HepG2 (cell line): ENCODE measurements around the gene COA3. TPM values are rescaled to one million over a fixed set of nuclear protein-coding genes. Genes with fewer than 3 reads are reported as not detected.
A peak's percentile ranks its signal among the peaks of the same experiment; 100 is the strongest.

Experiments
- BRD4 ChIP-seq: sonication (generic); formaldehyde crosslinking; IDR thresholded peaks from 2 replicates; pipeline ENCODE4 v1.4.0; 2020; ENCODE audit warnings: missing genetic modification reagents
- ISX ChIP-seq: sonication (generic); formaldehyde crosslinking; conservative IDR thresholded peaks from 2 replicates; pipeline ENCODE4 v1.5.0; 2020; ENCODE audit warnings: missing genetic modification reagents
- KLF11 ChIP-seq: IDR thresholded peaks from 2 replicates; pipeline ENCODE4 v1.6.1; 2016; ENCODE audit warnings: missing compliant biosample characterization
- MYC ChIP-seq: sonication (generic); formaldehyde crosslinking; IDR thresholded peaks from 2 replicates; pipeline ENCODE4 v1.9.0; 2021; ENCODE audit warnings: missing genetic modification reagents, borderline replicate concordance
- PITX1 ChIP-seq: sonication (generic); formaldehyde crosslinking; IDR thresholded peaks from 2 replicates; pipeline ENCODE4 v1.5.1; 2020; ENCODE audit warnings: mild to moderate bottlenecking, missing genetic modification reagents
- STAG1 ChIP-seq: sonication (generic); formaldehyde crosslinking; IDR thresholded peaks from 2 replicates; pipeline ENCODE4 v1.4.0; 2020; ENCODE audit warnings: missing genetic modification reagents
- TAF15 ChIP-seq: fragments of 200-400 bp; formaldehyde crosslinking; IDR thresholded peaks from one replicate; pipeline ENCODE4 v1.6.1; 2018; ENCODE audit warnings: mild to moderate bottlenecking, low read depth, low read length; ENCODE audit not compliant: poor library complexity, severe bottlenecking
- TOPORS ChIP-seq: sonication (generic); formaldehyde crosslinking; IDR thresholded peaks from 2 replicates; pipeline ENCODE4 v1.8.0; 2023; ENCODE audit warnings: mild to moderate bottlenecking, missing genetic modification reagents
- ZBTB20 ChIP-seq: sonication (generic); formaldehyde crosslinking; IDR thresholded peaks from 2 replicates; pipeline ENCODE4 v1.8.1; 2023; ENCODE audit warnings: missing genetic modification reagents, low read depth, mild to moderate bottlenecking, borderline replicate concordance
- ZMAT3 ChIP-seq: sonication (generic); formaldehyde crosslinking; conservative IDR thresholded peaks from 2 replicates; pipeline ENCODE4 v1.7.0; 2021; ENCODE audit warnings: missing genetic modification reagents
- ZNF383 ChIP-seq: sonication (generic); formaldehyde crosslinking; IDR thresholded peaks from 2 replicates; pipeline ENCODE4 v1.4.0; 2020; ENCODE audit warnings: missing genetic modification reagents, mild to moderate bottlenecking, borderline replicate concordance
- ZNF761 ChIP-seq: sonication (generic); formaldehyde crosslinking; conservative IDR thresholded peaks from 2 replicates; pipeline ENCODE4 v1.4.0; 2020; ENCODE audit warnings: mild to moderate bottlenecking, missing genetic modification reagents
- ZNF768 ChIP-seq: sonication (generic); formaldehyde crosslinking; IDR thresholded peaks from 2 replicates; pipeline ENCODE4 v1.4.0; 2020; ENCODE audit warnings: missing genetic modification reagents
- ZNF841 ChIP-seq: sonication (generic); formaldehyde crosslinking; IDR thresholded peaks from 2 replicates; pipeline ENCODE4 v1.8.1; 2023; ENCODE audit warnings: missing genetic modification reagents, borderline replicate concordance
- ZSCAN30 ChIP-seq: sonication (generic); formaldehyde crosslinking; IDR thresholded peaks from 2 replicates; pipeline ENCODE4 v1.5.0; 2020; ENCODE audit warnings: mild to moderate bottlenecking, missing genetic modification reagents
- ZSCAN31 ChIP-seq: sonication (generic); formaldehyde crosslinking; IDR thresholded peaks from 2 replicates; pipeline ENCODE4 v1.5.0; 2020; ENCODE audit warnings: low read depth, mild to moderate bottlenecking, missing genetic modification reagents
- polyA plus RNA-seq, 8 experiments: library from polyadenylated mRNA; depleted of rRNA in 3 of 8; stranded (reverse) in 7 of 8; unstranded in 1 of 8; fragments of >200 nt; fragmentation: Illumina TruSeq in 4 of 8; extraction: Trizol in 4 of 8; gene quantifications; 2 replicates each; pipeline versions ENCODE4 v1.2.1 to v1.2.3, GENCODE V29; 2011 to 2016; ENCODE audit warnings: low read depth in 4 of 8, missing spikeins in 1 of 8, mixed read lengths in 1 of 8; ENCODE audit not compliant: insufficient read depth in 1 of 8
- total RNA-seq, 5 experiments: library from RNA; depleted of rRNA; stranded (reverse); fragments of >200 nt; fragmentation: Illumina TruSeq; extraction: Trizol; gene quantifications; 2 replicates each; pipeline ENCODE4 v1.2.3, GENCODE V29; 2016; ENCODE audit warnings: low read depth in 1 of 5
- TF ChIP-seq, protein P1 (sequence below): sonication (generic); formaldehyde crosslinking; IDR thresholded peaks from 2 replicates; pipeline ENCODE4 v1.5.0; 2020; ENCODE audit warnings: missing genetic modification reagents, mild to moderate bottlenecking, borderline replicate concordance
- TF ChIP-seq, protein P2 (sequence below): sonication (generic); formaldehyde crosslinking; IDR thresholded peaks from 2 replicates; pipeline ENCODE4 v1.4.0; 2020; ENCODE audit warnings: missing genetic modification reagents
- TF ChIP-seq, protein P3 (sequence below): sonication (generic); formaldehyde crosslinking; IDR thresholded peaks from 2 replicates; pipeline ENCODE4 v1.5.0; 2020; ENCODE audit warnings: missing genetic modification reagents, mild to moderate bottlenecking, borderline replicate concordance
- TF ChIP-seq, protein P4 (sequence below), 2 experiments: sonication (generic) in 1 of 2; formaldehyde crosslinking in 1 of 2; IDR thresholded peaks; 2 replicates each; pipeline versions ENCODE4 v1.6.1 to v1.9.0; 2014 to 2022; ENCODE audit warnings: antibody characterized with exemption in 1 of 2, borderline replicate concordance in 1 of 2, inconsistent platforms in 1 of 2, low read depth in 1 of 2, missing genetic modification reagents in 1 of 2

Gene COA3
- total and polyA plus RNA-seq, 2 of the 13 experiments (the other 11 are each of a cell fraction or from before 2014, with no cell fraction given), result 133 to 202 TPM

DNA sequence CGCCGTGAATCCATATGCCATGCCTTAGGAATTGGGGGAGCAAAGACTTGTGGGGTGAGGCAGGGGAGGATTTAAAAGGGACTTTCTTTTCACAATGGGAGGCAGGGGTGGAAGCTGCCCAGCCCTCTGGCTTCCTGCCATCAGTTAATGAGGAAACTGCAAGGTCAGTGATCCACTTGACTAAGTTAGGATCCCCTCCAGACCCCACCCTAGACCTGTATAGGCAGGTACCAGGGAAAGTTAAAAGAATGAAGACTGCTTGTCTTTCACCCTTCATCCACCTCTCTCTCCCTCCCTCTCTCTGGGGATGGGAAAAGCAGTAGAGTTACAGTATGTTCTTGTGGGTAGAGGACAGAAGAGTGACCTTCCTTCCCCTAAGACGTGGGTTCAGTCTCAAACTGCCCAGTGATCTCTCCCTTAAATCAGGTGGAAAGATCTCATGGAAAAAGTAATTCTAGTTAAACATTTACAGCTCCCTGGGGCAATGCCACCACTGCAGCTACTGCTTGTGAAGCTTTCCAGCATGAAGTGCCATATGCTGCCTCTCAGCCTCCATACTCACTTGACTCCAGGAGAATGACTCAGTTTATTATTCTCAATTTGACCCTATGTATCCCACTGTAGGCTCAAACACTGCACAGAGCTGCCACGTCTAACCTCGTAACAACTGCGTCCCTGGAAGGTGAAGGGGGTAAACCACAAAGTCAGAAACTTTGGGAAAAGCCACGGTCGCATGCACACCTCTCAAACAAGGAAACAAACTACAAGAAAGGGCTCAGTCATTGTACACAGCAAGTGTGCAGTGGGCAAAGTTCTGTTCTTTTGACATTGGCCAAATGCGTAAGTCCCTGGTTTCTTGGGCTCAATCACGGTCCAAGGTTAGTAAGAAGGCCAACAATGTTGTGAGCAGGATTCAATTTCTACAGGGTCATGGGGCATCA is 1.2 kb downstream of the COA3 start (continued):
- TF ChIP-seq ZMAT3 (no peak), ZNF841 (CRISPR knock-in tag) (no peak), PITX1 (CRISPR knock-in tag) (no peak), ZNF383 (CRISPR knock-in tag) (no peak), STAG1 (no peak), KLF11 (CRISPR knock-in tag) (peak; percentile 76; the same call in 1 of the 2 replicates), TAF15 (no peak), ZSCAN30 (no peak; the same call in 1 of the 2 replicates), TOPORS (no peak), ZSCAN31 (CRISPR knock-in tag) (no peak), ZNF768 (no peak), ISX (CRISPR knock-in tag) (no peak), BRD4 (CRISPR knock-in tag) (no peak), MYC (CRISPR knock-in tag) (no peak), ZNF761 (no peak), ZBTB20 (CRISPR knock-in tag) (0 out of 2 replicates have a peak, but pooled peaks have one; percentile 52)
- TF ChIP-seq, protein P1, sequence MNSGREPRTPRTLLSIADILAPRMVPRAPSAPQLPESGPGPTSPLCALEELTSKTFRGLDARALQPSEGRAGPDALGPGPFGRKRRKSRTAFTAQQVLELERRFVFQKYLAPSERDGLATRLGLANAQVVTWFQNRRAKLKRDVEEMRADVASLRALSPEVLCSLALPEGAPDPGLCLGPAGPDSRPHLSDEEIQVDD, result no peak
- TF ChIP-seq, protein P2, sequence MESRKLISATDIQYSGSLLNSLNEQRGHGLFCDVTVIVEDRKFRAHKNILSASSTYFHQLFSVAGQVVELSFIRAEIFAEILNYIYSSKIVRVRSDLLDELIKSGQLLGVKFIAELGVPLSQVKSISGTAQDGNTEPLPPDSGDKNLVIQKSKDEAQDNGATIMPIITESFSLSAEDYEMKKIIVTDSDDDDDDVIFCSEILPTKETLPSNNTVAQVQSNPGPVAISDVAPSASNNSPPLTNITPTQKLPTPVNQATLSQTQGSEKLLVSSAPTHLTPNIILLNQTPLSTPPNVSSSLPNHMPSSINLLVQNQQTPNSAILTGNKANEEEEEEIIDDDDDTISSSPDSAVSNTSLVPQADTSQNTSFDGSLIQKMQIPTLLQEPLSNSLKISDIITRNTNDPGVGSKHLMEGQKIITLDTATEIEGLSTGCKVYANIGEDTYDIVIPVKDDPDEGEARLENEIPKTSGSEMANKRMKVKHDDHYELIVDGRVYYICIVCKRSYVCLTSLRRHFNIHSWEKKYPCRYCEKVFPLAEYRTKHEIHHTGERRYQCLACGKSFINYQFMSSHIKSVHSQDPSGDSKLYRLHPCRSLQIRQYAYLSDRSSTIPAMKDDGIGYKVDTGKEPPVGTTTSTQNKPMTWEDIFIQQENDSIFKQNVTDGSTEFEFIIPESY (CRISPR knock-in tag), result no peak
- TF ChIP-seq, protein P3, sequence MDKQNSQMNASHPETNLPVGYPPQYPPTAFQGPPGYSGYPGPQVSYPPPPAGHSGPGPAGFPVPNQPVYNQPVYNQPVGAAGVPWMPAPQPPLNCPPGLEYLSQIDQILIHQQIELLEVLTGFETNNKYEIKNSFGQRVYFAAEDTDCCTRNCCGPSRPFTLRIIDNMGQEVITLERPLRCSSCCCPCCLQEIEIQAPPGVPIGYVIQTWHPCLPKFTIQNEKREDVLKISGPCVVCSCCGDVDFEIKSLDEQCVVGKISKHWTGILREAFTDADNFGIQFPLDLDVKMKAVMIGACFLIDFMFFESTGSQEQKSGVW (CRISPR knock-in tag), result no peak
- TF ChIP-seq, protein P4, sequence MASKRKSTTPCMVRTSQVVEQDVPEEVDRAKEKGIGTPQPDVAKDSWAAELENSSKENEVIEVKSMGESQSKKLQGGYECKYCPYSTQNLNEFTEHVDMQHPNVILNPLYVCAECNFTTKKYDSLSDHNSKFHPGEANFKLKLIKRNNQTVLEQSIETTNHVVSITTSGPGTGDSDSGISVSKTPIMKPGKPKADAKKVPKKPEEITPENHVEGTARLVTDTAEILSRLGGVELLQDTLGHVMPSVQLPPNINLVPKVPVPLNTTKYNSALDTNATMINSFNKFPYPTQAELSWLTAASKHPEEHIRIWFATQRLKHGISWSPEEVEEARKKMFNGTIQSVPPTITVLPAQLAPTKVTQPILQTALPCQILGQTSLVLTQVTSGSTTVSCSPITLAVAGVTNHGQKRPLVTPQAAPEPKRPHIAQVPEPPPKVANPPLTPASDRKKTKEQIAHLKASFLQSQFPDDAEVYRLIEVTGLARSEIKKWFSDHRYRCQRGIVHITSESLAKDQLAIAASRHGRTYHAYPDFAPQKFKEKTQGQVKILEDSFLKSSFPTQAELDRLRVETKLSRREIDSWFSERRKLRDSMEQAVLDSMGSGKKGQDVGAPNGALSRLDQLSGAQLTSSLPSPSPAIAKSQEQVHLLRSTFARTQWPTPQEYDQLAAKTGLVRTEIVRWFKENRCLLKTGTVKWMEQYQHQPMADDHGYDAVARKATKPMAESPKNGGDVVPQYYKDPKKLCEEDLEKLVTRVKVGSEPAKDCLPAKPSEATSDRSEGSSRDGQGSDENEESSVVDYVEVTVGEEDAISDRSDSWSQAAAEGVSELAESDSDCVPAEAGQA (IDR thresholded peaks at IDR 0.05; ENCODE audit: low read depth), result no peak
- TF ChIP-seq, protein P4 (CRISPR knock-in tag; IDR thresholded peaks at IDR 0.05; ENCODE audit: borderline replicate concordance), result no peak
